ENCODE data around the gene NUDT3.
"Not testable (repeated sequence)": the region's sequence is repeated elsewhere in the genome, so short reads cannot be mapped to it uniquely, and the experiment has no call there.

NUDT3 gene

DNA sequence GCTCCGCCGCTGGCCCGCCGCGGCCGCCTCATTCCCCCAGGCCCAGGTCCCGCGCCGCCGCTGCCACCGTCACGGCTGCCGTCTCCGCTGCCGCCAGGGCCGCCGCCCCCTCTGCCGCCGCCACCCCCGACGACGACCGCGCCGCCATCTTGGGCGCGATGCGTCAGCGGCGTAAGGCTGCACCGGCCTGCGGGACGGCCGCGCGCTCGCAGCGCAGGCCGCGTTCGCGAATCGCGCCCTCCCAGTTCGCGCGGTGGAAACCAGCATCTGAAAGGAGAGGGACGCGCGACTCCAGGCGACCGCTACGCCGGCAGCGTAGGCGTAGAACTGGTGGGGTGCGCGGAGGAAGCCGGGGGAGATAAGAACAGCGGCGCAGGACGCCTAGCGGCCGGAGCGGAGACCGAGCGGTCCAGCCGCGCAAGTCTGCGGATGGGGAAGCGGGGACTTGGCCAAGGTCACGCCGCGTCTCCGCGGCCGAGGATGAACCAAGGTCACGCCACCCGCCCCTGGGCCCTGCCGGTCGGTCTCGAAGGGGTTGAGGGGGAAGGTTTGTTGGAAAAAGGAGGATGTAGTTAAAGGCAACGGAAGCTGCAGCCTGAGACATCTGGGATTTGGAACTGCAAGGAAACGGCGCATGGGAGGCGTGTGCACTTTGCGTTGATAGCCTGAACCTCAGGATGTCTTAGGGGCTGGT, at the start of gene NUDT3:
Gene NUDT3 (minus strand): TSS at position 173 of the 694 bp plus-strand sequence. CDS start 307 bp downstream, outside the sequence.
- DNase-seq, result peak; percentile 97

DNA sequence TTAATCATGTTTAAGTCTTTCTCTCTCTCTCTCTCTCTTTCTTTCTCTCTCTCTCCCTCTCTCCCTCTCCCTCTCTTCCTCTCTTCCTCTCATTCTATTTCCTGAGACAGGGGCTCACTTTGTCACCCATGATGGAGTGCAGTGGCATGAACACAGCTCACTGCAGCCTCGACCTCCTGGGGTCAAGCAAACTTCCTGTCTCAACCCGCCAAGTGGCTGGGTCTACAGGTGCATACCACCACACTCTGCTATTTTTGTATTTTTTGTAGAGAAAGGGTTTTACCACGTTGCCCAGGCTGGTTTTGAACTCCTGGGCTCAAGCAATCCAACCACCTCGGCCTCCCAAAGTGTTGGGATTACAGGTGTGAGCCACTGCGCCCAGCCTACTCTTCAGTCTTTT, 49.1 kb upstream of the NUDT3 start:
- no peak for DNase-seq

DNA sequence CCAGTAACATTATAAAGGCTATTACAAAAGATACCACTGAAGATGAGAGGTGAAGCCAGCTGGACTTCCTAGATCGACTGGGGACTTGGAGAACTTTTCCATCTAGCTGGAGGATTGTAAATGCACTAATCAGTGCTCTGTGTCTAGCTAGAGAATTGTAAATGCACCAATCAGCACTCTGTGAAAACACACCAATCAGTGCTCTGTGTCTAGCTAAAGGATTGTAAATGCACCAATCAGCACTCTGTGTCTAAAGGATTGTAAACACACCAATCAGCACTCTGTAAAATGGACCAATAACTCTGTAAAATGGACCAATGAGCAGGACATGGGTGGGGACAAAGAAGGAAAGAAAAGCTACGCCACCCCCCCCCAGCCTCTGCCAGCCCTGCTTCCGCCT, 47.0 kb upstream of the NUDT3 start:
- DNase-seq, result no peak

DNA sequence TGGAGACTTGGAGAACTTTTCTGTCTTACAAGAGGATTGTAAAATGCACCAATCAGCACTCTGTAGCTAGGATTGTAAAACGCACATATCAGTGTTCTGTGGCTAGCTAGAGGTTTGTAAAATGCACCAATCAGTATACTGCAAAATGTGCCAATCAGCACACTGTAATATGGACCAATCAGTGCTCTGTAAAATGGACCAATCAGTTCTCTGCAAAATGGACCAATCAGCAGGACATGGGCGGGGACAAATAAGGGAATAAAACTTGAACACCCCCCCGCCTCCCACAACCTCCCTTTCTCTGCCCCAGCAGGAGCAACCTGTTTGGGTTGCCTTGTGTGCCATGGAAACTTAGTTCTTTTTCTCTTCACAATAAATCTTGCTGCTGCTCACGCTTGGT, 46.2 kb upstream of the NUDT3 start:
- DNase-seq, result no peak

DNA sequence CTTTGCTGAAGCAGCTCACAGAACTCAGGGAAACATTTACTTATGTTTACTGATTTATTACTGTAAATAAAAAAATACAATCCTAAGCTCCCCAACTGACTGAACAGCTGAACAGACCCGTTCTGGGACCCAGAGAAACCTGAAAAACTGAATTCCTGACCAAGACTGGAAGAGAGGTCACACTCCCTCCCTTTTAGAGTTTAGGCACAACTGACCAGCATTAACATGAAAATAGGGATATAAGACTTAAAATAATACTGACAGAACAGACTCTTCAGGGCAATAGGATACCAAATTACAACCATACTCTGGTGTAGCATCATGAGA, 45.1 kb upstream of the NUDT3 start:
- DNase-seq, result no peak

DNA sequence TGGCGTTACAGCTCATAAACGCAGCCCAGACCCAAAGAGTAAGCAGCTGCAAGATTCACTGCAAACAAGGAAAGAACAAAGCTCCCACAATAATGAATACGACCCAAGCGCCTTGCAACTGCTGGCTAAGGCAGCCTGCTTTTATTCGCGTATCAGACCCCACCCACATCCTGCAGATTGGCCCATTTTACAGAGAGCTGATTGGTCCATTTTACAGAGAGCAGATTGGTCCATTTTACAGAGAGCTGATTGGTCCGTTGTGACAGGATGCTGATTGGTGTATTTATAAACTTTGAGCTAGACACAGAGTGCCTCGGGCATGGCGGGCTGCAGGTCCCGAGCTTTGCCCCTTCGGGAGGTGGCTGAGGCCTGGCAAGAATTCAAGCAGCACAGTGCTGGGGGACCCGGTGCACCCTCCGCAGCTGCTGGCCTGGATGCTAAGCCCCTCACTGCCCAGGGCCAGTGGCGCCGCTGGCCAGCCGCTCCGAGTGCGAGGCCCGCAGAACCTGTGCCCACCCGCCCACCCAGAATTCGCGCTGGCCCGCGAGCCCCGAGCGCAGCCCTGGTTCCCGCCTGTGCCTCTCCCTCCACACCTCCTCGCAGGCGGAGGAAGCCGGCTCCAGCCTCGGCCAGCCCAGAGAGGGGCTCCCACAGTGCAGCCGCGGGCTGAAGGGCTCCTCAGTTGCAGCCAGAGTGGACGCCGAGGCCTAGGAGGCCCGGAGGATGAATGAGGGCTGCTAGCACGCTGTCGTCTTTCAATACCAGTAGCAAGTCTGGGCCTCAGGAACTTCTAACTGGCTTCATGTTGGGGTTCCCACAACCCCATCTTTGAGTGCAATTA, 44.6 kb upstream of the NUDT3 start:
- DNase-seq, result no peak

DNA sequence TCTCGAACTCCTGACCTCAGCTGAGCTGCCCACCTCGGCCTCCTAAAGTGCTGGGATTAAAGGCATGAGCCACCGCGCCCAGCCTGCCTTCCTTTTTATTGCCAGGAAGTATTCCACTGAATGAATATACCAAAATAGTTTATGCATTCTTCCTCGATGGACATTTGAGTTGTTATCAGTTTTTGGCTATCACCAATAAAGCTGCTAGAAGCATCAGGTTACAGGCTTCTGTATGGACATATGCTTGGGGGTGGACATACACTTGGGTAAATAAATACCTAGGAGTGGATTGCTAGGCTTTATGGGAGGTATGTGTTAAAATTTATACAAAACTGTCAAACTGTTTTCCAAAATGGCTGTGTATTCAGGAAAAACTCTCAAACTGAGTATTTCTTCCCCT, 43.4 kb upstream of the NUDT3 start:
- no peak for DNase-seq

DNA sequence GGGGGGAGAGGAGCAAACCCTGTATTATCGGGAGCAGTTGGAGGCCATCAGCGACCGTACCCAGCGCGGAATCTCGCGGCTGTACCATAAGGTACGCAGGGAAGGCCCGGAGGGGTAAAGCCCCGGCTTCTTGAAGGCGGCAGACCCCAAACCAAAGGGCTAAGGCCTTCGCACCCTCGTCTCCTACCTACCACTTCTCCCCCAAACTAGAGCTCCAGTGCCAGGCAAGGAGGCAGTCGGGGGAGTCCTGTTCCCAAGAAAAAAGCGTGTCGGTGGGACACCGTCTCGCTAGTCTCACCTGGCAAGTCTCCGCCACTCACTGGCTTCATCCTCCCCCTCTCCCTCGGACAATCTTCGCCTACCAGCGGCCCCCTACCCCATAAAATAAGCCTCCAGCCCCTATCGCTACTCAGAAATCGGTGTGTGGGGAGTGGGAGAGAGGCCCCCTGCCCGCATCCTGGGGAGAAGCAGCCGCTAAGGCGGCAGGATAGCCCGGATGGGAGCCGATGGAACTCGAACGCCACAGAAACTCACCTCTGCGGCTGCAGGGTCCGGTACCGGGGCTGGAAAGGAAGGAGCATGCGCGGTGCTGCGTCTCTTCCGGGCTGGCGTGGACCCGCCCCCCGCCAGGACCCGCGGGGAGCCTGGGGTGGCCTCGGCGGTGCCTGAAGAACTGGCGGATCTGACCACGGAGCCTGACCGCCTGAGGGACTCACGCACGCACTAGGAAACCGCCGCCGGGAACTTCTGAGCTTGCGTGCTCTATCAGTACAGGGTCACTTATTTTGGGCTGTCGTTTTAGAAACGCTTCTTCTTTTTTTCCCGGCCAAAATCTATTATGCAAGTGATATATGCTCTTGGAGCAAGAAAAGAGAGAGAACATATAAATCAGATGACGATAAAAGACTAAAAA, 33.3 kb upstream of the NUDT3 start, which contains the start of gene RPS10:
Gene RPS10 (minus strand): TSS at position 572 of the 913 bp plus-strand sequence. CDS start 848 bp downstream, outside the sequence.
- peak; percentile 95 for DNase-seq

DNA sequence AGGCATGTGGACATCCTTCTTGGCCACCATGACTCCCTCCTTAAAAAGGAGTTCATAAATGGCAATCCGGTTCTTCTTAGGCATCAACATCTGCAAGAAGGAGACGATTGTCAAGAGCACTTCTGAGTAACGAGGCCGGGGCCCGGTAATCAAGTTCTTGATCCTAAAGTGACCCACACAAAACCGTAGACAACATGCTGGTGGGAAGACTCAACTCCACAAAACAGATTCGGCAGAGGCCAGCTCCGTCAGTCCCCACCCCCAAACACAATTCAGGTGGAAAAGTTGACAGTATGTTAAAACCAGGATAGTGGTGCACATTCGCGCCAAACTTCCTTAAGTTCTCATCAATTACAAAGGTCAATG, 32.6 kb upstream of the NUDT3 start:
- DNase-seq, result no peak

DNA sequence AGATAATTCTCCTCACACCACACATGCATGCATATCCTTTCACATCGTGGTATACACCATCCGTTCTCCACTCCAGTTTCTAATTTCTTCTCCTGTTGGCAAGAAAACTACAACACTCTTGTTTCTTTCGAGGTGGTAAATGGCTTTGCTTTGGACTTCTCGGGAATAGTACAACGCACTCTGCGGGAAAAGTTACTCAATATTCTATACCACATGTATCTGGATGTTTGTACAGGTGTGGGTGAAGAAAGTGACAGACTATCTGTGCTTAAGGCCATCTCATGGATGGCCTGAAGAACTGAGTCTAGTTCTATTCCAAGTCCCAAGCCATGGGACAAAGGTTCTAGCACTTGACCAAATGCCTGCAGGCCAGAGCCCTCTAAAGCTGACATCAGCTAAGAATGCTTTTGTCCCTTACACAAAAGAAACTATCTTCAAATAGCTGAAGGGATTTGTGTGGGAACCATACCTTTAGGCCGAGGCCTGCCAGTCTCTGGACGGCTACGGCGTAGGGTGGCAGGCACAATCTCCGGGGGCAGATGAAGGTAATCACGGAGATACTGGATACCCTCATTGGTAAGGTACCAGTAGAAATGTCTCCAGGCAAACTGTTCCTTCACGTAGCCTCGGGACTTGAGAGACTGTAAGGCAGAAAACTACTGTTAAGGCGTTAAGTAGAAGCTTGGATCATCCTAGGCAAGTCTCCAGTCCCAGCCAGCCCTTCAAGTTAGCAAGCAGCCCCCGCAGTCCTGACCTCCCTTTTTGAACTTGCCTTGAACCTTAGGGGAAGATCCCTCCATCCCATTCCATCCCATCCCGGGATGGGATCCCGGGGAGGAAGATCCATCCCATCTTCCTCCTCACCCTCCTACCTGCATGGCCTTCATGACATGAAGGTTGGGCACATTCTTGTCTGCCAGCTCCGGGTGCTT, 32.0 kb upstream of the NUDT3 start:
- no peak for DNase-seq

DNA sequence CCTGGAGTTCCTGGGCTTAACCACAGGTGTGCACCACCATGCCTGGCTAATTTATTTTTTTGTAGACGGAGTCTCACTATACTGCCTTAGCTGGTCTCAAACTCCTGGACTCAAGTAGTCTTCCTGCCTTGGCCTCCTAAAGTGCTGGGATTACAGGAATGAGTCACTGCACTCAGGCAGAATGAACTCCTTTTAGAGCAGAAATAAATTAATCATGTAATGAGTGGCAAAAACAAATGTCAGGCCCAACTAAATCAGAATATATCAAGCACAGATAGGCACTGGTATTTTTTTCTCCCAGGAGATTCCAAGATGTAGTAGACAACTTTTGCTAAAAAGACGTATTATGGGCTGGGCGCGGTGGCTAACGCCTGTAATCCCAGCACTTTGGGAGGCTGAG, 30.8 kb upstream of the NUDT3 start:
- no peak for DNase-seq

DNA sequence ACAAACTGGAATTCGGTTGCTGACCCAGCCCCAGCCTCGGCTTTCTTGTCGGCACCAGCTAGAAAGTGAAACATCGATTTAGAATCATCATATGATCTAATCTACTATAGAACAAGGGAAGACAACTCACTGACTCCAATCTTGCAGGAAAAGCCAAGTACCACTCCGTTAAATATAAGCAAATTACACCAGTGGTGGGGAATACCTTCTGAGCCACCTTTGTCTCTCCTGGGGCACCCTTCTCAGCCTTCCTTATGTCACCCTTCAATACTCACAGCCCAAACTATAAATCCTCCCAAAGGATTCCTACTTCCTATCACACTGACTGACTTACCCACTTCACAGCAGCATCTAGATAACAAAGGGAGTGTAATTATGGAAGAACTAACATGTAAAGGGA, 25.9 kb upstream of the NUDT3 start:
- no peak for DNase-seq

DNA sequence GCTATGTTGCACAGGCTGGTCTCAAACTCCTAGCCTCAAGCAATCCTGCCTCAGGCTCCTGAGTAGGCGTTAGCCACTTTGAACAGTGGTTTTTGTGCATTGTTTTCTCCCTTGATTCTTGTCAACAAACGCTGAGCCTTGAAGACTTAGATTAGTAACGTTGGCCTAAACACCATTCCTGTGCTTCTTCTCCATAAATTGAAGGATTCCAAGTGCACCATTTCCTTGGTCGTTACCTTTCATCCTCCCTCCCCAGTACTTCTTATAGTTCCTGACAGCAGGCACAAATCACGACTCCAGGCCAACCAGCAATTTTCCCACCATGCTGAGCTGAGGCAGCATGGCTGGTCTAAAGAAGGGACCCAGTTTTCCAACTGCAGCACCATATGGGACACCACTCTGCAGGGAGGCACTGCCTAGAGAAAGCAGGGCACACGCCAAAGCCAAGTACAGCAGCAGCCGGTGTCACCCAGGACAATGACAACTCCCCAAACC, 24.5 kb upstream of the NUDT3 start:
- no peak for DNase-seq

DNA sequence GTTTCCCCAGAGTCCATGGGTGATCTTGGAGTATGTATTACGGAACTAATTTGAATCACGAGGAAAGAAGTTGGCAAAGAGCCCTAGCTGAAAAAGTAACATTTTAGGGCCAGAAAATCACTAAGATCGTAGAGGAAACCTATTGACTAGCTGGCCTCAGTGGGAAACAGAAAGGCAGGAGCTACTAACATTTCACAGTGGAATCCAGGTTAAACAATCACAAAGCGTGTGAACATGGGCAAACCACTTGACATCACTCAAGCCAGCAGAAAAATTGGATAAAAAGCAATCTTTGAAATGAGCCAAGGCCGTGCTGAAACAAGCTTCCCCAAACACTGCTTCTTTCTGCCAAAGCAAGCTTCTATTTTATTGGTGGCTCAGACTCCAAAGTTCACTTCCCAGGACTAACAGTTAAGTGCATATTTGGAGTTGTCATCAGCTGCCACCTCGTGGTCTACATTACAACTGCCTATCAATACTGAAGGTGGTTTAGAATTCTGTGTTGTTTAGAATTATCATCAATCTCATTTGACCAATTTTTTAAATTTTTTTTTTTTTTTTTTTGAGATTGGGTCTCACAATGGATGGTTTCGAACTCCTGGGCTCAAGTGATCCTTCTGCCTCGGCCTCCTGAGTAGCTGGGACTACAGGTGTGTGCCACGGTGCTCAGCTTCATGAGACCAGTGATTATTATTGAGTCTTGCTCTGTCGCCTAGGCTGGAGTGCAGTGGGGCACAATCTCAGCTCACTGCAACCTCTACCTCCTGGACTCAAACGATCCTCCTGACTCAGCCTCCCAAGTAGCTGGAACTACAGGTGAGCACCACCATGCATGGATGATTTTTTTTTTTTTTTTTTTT, 22.8 kb upstream of the NUDT3 start:
- peak; percentile 59 for DNase-seq

DNA sequence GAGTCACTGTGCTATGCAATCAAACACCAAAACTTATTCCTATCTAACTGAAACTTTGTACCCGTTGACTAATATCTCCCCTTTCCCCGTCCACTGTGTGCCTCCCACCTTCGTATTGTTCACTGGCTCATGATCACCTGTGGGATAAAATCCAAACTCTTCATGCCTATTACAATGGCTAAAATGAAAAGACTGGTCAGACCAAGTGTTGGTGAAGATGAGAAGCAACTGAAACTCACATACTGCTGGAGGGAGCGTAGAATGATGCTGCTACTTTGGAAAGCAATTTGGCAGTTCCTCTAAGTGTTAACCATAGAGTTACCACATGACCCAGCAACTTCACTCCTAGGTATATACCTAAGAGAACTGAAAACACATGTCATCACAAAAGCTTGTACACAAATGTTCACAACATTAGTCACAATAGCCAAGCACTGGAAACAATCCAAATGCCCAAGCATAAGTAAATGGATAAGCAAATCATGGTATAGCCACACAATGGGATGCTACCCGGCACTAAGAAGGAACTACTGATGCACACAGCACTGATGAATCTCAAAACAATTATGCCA, 20.3 kb upstream of the NUDT3 start:
- no peak for DNase-seq

DNA sequence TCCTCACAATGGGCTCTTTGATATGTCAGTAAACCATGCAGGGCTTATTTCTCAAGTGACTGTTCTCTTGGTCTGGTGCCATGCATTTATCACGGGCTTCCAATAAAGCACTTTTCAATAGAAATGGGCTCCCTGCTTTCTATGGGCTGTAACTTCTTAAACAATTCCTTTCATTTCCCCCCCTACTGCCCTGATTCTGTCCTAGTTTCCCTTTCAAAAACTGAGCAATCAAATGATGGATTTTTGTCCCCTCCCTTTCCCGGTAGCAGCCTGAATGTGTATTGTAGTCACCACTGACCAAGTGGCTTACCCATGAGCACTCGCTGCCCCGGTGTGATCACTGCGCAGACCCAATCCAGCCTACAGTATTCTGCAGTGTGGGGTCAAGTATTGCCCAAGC, 19.5 kb upstream of the NUDT3 start:
- DNase-seq, result no peak

DNA sequence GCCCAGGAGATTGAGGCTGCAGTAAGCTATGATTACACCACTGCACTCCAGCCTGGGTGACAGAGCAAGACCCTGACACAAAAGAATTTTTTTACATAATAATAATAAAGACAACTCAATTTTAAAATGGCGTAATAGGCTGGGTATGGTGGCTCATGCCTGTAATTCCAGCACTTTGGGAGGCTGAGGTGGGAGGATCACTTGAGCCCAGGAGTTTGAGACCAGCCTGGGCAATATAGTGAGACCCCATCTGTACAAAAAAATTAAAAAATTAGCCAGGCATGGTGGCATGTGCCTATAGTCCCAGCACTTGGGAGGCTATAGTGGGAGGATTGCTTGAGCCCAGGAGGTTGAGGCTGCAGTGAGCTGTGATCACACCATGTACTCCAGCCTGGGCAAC, 15.4 kb upstream of the NUDT3 start:
- DNase-seq, result not testable (repeated sequence)

DNA sequence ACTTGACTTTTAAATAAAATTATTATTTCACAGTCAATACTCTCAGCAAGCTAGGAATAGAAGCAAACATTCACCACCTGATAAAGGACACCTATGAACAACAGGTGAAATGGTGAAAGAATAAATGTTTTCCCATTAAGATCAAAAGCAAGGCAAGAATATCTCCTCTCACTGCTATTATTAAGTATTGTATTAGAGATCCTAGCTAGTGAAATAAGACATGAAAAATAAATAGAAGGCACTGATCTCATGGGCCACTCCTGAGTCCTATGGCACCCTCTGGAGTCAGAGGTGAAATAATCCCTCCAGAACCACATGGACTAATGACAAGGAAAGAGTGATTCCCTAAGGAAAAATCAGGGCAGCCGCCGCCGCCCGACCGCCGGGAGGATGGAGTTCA, 4.0 kb upstream of the NUDT3 start:
- no peak for DNase-seq

DNA sequence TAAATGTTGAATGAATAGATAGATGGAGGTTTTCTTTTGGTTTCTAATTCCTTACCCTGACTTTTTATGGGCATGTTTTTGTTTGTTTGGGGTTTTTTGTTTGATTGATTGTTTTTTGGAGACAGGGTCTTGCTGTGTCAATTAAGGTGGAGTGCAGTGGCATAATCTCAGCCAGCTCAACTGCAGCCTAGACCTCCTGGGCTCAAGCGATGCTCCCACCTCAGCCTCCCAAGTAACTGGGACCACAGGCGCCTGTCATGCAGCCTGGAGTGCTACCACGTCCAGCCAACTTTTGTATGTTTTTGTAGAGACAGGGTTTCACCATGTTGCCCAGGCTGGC, 1.5 kb upstream of the NUDT3 start:
- DNase-seq, result no peak

DNA sequence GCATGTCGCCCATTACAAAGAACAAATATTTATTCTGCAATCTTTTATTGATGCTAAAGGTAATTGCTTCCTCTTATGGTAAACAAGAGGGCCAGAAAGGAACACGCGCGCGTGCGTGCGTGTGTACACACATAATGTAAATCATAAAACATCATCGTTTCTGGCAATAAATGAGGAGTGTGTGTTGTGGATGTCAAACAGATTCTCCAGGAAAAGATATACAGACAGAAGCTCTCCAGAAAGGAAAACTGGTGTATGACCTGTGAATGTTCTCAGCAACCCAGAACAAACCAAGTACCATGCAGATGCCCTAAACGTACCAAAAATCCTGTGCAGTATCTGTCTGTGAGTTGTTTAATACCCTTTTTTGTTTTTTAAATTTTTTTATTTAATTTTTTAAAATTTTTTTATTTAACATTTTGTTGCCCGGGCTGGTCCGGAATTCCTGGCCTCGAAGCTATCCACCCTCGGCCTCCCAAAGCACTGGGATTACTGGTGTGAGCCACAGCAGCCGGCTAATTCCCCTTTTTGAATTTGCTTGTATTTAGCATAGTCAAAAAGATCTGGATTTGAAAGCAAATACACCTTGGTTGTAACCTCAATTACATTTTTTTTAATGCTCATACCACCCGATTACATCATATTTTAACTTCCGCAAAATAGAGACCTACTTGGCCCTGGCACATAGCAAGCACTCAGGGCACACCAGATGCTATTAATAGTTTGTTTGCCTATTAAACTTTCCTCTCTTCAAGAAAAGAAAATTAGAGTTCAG, 909 bp upstream of the NUDT3 start:
- no peak for DNase-seq
